ENCODE measurements around the gene ADGRA1.

- TF ChIP-seq CTCF (IDR thresholded peaks at IDR 0.05) (no peak), POLR2A (IDR thresholded peaks at IDR 0.05) (no peak)
Observed at GRCh38 chr10:133144771-133145170, 57.0 kb downstream of the ADGRA1 start.
